GM21825 (cell line): ENCODE results near the gene IGSF11.
"Not testable (repeated sequence)": the region's sequence is repeated elsewhere in the genome, so short reads cannot be mapped to it uniquely, and the experiment has no call there.

Experiments used
- ATAC-seq: cut with Tn5 transposase; IDR thresholded peaks from one replicate; pipeline ENCODE4 v1.9.1; 2021; ENCODE audit warnings: mild to moderate bottlenecking, moderate library complexity; ENCODE audit not compliant: unreplicated experiment

IGSF11 gene

DNA sequence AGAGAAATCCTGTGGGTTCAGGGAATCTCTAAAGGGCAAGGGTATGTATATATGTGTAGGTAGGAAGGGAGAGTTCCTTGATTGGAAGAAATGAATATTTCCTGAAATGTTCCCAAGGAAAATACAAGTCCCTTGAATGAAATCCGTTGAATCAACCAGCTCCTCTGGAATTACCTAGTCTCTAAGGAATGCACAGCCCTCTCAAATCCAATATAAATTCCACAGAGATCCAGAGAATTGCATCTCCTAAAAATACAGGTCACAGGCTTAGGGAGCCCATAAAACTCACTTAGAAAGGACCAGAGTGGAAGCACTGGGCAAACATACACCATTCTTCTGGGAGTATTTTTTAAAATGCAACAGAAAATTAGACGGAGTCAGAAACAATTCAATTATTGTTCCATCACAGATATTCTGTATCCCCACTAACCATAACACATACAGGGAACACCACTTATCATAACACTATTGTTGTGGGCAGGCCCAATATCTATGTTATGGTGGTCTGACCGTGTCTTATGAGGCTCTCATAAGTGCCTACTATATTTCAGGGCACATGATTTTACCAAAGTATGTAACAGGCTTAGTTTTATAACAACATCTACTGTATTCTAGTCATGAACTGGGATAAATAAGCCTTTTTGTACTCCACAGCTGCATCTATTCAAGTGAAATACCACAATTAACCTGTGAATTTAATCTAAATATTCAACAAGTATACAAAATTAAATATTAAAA, 43.7 kb downstream of the IGSF11 start:
- no peak for ATAC-seq

DNA sequence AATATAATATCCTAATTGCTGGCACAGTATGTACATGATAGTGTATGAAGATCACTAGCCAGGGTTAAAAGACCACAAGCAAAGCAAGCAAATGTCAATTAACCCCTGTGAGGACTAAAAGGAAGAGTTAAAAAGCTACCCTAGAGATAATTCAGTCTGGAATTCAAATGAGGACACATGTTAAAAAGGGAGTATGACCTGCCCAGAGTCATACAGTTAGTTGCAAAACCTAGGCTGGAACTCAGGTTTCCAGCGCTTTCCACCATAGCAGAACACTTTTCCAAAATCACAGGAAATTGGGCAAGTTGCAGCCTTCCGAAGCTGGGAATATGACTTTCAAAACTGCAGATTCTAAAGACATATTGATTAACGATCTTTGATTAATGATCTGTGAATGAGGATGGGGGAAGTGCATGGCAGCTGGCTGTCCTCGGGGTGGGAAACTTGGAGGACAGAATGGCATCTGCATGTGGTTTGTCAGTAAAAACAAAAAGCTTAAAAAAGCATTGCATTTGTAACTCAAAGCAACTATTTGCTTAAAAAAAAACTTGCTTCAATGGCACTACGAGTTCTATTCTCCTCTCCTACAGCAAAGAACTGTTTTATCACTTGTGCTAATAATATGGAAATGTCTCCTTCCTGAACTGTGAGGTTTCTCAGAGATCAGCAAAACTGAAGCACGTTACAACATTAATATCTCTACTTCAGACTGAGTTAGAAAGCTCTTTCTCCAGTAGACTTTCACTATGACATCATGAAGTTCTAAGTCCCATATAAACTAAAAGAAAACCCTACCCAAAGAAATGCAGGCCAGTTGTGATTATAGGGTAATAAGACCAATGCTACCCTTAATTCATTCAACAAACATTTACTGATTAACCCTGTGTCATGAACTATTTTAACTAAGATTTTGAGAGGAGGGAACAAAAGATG, 46.2 kb downstream of the IGSF11 start:
- ATAC-seq, result no peak

GRCh38 chr3:118987477-118987876, 47.2 kb downstream of the IGSF11 start:
- ATAC-seq, result no peak

- no peak for ATAC-seq
Measured at GRCh38 chr3:118986734-118987133, 47.9 kb downstream of the IGSF11 start.

- ATAC-seq, result no peak
Measured at GRCh38 chr3:118984699-118985098, 49.9 kb downstream of the IGSF11 start.

- no peak for ATAC-seq
Measured at GRCh38 chr3:118981494-118982134, 53.0 kb downstream of the IGSF11 start.

- no peak for ATAC-seq
Measured at GRCh38 chr3:118980832-118981231, 53.8 kb downstream of the IGSF11 start.

DNA sequence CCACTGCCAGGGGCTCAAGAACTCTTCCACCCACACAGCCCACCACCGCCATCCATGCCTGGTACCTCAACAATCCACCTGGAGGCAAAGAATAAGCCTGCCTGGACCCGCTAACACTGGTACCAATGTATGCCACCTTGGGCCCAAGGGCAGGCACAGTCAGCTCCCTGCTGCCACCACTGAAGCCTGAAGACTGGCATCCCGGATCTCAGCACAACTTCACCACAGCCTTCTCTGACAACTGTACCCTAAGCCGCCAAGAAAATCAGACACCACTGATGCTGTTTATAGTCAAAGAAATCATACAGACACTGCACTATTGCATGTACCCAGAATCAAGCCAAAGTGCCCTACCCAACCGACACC, 56.3 kb downstream of the IGSF11 start:
- ATAC-seq, result no peak

- ATAC-seq, result no peak
Measured at GRCh38 chr3:118977671-118978392, 56.8 kb downstream of the IGSF11 start.

DNA sequence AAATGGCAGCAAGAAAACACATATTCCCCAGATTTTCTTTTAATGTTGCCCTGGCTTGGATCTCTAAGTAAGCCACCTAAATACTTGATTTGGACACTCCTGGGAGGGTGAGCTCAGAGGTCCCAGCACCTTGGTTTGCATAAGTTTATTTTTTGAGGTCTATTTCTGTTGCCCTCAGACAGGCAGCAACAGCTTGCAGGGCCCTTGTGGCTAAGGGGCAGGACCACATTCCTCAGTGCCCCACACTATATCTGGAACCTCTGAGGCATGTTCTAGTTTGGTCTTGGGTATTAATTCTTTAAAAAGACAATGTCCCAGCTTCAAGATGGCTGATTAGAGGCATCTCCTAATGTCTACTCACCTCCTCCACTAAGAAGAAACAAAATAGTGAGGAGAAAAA, 57.5 kb downstream of the IGSF11 start:
- no peak for ATAC-seq

DNA sequence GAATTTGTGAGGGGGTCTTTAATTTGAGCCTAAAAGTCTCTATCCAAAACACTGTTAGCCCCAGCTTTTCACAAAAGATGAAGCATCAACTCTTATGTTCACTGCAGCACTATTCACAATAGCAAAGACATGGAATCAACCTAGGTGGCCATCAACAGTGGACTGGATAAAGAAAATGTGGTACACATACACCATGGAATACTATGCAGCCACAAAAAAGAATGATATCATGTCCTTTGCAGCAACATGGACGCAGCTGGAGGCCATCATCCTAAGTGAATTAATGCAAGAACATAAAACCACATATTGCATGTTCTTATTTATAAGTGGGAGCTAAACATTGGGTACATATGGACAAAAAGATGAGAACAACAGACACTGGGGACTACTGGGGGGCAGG, 59.2 kb downstream of the IGSF11 start:
- not testable (repeated sequence) for ATAC-seq

DNA sequence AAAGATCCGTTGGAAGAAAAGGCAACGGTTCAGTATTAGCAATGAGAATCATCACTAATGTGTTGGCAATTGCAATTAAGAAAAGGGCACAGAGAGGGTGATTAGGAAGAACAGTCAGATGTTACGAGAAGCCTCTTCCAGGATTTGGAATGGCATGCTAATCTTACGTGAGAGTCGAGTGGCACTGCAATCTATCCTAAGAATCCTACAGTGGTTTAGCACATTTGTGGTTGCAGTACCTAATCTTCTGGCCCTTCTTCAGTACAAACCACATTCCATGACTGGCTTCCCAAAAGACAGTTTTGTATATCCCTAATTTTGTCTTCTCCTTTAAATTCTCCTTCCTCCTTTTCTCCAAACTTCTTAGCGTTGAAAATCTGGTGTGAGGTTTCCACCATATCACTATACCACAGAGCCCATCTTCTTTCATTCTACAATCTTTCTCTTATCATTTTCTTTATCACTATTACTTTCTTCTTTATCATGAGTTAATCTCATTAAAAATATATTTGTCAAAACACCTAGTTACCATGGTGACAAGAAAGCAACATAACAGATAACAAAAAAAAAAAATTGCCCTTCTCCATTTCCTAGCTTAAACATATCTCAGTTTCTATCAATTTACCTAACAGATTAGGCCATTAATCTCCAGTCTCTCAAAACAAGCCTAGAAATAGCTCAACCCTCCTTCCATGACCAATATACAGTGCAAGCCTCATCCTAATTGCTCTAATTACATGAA, 60.1 kb downstream of the IGSF11 start:
- no peak for ATAC-seq

DNA sequence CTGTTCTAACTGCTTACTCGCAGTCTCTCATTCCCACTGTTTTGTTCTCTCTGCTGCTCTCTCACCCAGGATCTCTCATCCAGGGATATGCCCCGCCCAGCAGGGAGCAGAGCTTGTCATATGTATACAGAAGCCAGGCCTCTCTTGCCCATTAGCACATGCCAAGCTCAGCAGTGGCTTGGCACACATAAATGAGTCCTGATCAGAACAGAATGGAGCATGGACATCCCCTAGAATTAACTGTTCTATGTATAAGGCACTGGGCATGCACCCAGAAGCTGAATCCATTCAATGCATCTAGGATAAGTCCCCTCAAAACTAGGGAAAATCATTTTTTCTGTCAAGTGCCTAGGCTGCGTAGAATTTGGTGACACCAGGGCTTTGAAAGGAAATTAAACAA, 61.6 kb downstream of the IGSF11 start:
- no peak for ATAC-seq

- no peak for ATAC-seq
Measured at GRCh38 chr3:118970819-118971218, 63.8 kb downstream of the IGSF11 start.

DNA sequence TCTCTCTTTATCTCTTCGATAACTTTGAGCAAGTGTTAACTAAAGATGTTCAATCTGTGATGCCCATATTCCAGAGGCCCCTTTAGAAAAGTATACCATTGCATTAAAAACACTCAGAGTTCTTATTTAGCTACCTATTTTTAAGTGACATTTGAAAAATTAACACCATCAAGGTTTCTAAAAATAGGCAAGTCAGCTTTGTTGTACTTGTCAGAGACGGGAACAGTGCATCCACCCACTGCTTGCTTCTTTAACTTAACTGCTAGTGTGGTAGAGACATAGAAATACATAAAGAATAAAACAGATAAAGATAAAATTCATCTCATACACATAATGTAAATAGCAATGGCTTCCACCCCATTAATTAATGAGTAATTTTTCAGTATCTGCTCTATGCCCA, 66.0 kb downstream of the IGSF11 start:
- ATAC-seq, result no peak

GRCh38 chr3:118968111-118968510, 66.5 kb downstream of the IGSF11 start:
- no peak for ATAC-seq

DNA sequence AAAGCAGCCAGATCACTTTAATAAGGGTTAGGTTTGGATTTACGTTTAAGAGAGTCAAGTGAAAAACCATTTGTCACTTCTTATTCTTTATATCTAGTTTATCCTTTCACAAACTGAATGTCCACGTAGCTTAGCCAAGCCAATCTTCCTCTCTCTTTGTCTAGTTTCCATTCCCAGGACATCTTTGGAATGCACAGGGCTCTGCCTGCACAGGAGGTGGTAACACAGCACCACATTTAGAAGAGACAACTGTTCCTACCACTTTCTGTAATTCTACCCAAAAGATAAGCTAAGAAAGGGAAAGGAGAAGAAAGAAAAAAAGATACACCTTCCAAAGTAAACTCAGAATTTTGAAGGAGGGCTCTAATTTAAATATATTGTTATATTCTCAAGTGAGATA, 67.9 kb downstream of the IGSF11 start:
- ATAC-seq, result no peak

- no peak for ATAC-seq
Measured at GRCh38 chr3:118963711-118964110, 70.9 kb downstream of the IGSF11 start.

DNA sequence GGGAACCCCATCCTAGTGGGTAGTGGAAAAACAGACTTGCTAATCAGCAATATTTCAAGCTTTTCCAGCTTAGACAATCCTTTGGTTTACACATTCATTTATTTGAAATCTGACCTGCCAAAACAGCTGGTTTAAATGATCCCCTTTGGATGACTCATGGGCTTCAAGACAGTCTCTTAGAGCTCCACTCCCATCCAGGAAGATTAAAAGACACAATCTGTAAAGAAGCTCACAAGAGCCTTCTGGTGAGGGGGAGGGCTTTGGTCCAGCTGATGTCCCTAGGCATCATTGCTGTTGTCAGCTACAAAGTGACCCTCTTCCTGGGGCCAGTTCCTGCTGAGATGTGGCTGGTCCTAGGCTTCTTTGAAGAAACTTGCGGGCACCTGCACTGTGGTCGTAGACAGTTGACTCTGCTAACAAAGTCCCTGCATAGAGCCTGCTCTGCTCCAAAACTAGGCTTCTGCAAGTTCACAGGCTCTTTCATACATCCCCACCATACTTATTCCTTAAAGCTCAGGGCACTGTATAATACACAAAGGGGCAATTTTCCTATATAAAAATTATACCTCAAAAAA, 73.7 kb downstream of the IGSF11 start:
- ATAC-seq, result no peak
